GM21825 (cell line): ENCODE results near the gene UTP20.
A peak's percentile ranks its signal among the peaks of the same experiment; 100 is the strongest.
"Not testable (repeated sequence)": the region's sequence is repeated elsewhere in the genome, so short reads cannot be mapped to it uniquely, and the experiment has no call there.

Experiments used
- ATAC-seq: cut with Tn5 transposase; IDR thresholded peaks from one replicate; pipeline ENCODE4 v1.9.1; 2021; ENCODE audit warnings: mild to moderate bottlenecking, moderate library complexity; ENCODE audit not compliant: unreplicated experiment

UTP20 gene

DNA sequence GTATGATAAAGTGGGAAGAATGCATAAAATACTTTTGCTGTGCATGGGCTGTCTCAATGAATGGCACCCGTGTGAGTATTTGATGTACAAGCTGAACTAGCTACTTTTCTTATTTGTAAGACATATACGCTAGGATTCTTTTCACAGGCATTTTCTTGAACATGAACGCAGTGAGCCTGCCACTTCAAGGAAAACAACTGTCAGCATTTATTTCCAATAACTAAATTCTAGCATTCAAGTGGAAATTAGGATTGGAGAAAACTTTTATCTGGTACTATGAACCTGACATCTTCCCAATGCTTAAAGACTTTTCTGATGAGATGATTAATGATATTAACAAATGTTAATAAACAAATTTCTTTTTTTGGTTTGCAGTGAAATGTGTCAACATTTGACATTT lies 45.7 kb downstream of the UTP20 start:
- no peak for ATAC-seq

DNA sequence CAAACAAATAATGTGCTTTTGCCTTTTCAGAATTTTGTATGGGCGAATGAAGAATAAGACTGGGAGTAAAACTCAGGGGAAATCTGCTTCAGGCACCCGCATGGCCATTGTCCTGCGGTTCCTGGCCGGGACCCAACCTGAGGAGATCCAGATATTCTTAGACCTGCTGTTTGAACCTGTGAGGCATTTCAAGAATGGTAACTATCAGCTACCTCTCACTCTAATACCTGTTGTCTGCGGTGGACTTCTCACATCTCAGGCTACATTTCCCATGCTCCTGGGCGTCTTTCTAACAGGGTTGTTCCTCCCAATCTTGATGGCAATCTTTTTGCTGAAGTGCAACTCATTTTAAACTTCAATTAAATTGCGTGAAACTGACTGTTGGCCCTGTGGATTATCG lies 47.1 kb downstream of the UTP20 start:
- no peak for ATAC-seq

DNA sequence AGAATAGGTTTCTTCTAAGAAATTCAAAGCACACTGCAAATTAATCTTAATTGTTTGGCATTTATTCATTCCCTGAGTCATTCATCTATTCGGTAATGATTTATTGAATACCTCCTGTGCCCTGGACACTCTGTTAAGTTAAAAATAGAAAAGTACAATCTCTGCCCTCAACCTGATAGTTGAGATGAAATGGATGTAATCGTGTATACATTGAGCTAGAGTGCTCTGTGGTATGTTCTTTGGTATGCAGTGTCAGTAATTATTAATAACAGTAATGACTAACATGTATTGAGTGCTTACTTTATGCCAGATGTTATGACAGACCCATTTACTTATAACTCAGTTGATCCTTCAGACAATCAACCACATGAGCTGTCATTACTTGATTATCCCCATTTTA lies 47.6 kb downstream of the UTP20 start:
- ATAC-seq = no peak

DNA sequence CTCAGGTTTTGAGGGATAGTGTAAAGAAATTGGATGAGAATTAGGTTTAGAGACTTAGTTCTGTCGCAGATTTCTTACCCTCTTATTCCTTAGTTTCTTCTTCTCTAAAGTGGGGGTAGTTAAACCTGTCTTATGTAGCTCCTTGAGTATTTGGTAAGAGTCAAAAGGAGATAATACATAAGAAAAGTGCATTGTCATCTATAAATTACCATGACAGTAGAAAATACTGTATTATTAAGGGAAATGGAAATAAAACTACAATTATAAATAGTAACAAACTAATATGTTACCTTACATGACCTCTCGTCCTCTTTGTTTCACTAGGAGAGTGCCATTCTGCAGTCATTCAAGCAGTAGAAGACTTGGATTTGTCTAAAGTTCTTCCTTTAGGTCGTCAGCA lies 49.0 kb downstream of the UTP20 start:
- ATAC-seq = no peak

DNA sequence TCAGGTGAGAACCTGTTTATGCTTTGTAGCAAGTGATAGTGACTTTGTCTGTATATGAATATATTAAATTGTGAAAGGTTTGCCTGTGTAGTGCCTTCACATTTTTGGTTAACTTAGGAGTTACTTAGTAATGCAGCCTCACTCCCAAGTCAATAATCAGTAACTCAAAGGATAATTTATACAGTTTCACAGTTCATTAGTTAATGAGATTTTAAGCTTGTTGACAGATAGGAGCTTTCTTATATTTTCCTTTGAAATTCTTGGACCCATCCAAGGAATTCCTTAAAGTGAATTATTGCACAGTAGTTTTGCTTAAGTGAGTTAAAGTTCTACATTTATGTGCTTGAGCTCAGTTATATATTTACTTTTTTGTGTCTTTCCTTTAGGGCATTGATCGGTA lies 50.7 kb downstream of the UTP20 start:
- ATAC-seq = no peak

DNA sequence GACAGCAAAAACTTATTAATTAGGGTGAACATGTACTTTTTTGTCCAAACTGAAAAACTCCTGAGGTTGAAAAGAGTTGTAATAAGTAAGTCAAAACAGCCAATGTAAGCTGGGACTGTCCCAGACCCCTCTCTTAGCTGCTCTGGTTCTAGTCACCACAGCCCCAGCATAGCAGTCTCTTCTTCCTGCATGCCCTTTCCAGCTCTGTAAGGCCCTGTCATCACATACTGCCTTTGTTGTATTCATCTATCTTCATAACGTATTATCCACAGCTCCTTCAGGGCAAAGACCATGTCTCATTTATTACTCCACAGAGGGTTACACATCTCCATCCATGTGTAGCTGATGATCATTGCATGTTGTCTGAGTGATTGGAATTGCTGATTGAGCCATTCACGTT lies 56.5 kb downstream of the UTP20 start:
- ATAC-seq = no peak

DNA sequence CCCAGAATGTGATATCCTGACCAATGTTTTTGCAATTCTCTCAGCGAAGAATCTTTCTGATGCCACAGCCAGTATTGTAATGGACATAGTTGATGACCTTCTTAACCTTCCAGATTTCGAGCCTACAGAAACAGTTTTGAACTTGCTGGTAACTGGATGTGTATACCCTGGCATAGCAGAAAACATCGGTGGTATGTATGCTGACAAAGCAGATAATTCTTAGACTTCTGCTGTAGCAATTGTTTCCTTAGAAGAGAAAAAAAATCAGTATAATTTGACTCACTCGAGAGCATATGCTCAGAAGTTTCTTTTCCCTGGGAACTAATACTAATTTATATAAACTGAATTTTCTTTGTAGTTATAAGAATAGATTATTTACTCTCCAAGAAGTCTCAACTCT lies 58.2 kb downstream of the UTP20 start:
- ATAC-seq = no peak

DNA sequence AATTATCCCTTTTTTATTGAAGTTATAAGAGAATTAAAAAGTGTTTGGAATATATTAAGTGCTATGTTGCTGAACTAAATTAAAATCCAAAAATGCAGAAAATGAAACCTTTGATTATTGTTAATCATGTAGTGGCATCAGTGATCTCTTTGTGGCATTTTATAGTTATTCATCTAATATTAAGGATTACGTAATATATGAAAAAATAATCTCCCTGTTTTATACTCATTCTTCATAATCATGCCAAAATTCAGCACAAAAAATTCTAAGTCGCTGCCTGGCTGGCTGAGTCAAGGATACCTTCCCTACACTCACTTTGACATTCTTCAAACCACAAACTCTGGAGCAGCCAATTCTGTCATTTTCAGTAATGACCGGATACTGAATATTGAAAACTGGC lies 64.0 kb downstream of the UTP20 start:
- ATAC-seq = no peak

DNA sequence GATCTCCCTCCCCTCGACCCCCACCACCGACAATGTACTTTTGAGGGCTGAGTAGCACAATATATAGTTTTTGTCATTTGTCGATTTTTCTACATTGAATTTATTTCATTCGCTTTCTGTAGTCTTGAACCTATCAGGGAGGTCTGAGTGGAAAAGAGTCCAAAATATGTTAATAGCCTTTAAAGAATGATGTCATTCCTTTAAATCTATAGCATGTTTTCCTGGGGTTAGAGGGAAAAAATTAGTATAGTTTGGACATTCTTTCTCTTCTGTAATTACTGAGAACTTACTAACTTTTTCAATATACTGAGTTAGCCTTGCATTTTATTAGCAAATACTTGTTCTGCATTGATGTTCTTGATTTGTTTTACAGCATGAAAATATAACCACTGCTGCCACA lies 71.8 kb downstream of the UTP20 start:
- ATAC-seq = no peak

DNA sequence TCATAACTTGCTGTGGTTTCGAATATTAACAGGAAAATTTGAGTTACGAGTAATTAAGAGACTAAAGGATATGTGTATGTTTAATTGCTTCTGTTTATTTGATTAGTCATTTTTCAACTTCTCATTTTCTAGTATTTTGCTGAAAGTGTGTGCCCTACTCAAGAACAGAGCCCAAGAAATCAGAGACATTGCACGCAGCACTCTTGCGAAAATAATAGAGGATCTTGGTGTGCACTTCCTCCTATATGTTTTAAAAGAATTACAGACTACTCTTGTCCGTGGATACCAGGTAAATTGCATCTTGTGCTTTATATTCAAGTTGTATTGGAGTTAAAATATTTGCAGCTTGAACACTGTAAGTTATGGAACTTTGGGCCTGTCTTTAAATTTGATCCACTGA lies 76.9 kb downstream of the UTP20 start:
- no peak for ATAC-seq

DNA sequence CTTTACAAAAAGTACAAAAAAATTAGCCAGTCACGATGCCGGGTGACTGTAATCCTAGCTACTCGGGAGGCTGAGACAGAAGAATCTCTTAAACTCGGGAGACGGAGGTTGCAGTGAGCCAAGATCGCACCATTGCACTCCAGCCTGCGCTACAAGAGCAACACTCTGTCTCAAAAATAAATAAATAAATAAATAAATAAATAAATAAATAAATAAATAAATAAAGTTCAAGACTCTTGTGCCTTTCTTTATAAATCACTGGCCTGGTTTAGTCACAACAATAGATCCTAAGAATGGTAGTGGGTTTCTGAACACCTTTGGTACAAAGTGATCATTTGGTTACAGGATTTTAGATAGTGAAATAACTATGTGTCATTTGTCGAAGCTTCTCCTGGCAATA lies 81.5 kb downstream of the UTP20 start:
- no peak for ATAC-seq

DNA sequence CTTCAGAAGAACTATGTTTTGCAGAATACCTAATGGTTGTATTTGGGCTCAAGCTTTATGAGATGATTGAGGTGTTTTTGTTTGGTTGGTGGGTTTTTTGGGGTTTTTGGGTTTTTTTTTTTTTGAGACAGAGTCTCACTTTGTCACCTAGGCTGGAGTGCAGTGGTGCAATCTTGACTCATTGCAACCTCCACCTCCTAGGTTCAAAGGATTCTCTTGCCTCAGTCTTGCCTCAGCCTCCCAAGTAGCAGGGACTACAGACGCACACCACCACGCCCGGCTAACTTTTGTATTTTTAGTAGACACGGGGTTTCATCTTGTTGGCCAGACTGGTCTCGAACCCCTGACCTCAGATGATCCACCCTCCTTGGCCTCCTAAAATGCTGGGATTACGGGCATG lies 88.1 kb downstream of the UTP20 start:
- ATAC-seq = no peak

DNA sequence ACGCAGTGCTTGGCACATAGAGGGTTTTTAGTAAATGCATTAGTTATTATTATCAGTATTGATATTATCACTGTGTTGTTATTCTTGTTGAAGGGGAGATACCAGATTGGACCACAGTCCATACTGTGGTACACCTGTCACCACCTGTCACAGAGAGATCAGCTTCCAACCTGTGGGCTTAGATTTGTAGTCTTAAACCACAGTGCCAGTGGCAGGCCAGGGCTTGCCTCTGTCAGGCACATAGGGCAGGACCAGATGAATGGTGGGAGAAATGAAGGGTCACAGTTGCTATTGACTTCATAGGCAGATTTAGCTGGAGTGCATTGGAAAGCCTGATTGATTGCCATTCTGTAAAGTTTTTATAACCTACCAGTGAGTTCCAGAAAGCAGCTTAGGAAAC lies 92.5 kb downstream of the UTP20 start:
- no peak for ATAC-seq

DNA sequence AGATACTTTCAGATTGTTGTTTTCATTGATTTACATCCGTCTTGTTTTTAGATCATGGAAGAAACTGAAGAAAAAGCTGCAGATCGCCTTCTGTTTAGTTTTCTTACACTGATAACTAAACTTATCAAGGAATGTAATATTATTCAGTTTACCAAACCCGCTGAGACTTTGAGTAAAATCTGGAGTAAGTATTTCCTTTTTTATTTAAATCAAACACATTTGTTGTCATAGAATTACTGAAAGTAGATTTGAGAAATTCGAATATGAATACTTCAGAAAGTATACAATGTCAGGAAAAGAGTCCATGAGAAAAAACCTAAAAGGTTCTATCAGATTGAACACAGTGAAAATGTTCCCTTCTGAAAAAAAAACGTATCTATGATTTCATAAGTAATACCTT lies 95.7 kb downstream of the UTP20 start:
- no peak for ATAC-seq

DNA sequence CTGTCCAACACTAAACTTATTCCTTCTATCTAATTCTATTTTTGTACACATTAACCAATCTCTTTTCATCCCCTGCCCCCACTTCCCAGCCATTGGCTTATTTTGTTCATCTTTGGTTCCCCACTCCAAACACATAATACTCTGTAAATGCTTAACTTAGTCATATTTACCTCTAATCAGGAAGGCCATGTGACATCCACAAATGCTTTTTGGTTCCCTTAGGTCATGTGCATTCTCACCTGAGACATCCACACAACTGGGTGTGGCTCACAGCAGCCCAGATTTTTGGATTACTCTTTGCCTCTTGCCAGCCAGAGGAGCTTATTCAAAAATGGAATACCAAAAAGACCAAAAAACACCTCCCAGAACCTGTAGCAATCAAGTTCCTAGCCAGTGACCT lies 99.2 kb downstream of the UTP20 start:
- no peak for ATAC-seq

DNA sequence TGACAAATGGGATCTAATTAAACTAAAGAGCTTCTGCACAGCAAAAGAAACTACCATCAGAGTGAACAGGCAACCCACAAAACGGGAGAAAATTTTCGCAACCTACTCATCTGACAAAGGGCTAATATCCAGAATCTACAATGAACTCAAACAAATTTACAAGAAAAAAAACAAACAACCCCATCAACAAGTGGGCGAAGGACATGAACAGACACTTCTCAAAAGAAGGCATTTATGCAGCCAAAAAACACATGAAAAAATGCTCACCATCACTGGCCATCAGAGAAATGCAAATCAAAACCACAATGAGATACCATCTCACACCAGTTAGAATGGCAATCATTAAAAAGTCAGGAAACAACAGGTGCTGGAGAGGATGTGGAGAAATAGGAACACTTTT lies 111.3 kb downstream of the UTP20 start:
- not testable (repeated sequence) for ATAC-seq

DNA sequence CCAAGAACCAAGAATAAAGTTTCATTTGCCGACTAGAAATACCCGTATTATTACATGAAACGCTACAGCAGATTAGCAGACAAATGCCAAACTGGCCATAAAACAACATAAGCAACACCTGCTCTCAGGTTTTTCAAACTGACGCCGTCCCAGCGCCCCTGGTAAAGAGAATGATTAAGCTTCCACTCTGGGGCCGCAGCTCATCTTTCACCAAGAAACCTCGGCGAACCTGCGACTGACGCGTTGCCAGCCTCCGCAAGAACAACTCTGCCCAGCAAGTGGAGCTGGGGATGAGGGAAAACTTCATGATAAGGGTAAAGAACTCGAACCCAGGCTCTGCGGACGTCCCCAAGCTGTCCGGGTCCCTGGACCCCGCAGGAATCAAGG lies 127.1 kb downstream of the UTP20 start:
- ATAC-seq = peak; percentile 21

DNA sequence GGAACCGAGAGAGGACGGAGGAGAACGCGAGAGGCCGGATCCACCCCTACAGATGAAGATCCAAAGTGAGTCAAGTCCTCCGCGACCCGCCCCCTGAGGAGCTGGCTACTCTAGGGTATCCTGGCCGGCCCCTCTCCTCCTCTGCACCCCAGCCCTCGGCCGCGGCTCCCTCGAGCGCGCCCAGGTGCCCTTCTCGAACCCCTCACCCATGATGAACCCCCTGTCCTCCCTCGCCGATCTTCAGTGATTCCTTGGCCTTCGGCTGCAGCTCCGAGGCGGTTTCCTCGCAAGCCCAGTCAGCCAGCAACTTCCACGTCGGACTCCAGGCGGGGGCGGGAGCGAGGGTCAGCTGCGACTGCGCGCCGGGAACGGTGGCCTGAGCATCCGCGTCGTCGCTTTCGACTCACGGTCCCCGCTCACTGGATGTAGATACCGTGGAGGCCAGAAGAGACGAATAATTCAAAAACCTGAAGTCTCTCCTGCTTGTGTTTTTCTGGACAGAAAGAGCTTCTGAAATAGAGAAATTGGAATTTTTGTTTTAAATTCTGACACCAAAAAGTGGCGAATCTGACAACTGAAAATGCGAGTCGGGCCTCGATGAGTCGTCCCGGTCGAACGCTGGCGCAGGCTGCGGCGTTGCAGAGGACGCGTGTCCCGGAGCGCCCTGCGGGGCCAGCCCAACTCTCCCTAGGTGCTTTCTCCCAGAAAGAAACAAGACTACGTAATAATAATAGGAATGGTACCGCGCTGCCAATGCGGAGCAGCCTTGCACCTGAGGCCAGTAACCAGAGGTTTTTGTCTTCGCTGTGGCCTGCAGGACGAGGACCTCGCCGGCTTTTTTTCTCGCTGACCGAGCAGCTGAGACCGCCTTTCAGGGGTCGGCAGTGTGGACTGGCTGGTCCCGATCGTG lies 127.8 kb downstream of the UTP20 start, which contains the start of gene ARL1:
Gene ARL1 (minus strand): TSS at position 337 of the 910 bp plus-strand sequence. CDS start 127 bp downstream, at position 210.
- ATAC-seq = peak; percentile 82

DNA sequence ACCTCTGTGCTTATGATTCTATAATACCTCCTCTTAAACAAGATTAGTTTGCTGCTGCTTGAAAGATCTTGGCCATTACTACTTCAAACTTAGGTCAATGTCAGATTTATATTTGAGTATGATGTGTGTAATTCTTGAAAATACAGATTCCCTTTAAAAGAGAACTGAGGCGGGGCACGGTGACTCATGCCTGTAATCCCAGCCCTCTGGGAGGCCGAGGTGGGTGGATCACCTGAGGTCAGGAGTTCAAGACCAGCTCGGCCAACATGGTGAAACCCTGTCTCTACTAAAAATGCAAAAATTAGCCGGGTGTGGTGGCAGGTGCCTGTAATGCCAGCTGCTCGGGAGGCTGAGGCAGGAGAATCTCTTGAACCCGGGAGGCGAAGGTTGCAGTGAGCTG lies 130.3 kb downstream of the UTP20 start:
- ATAC-seq = not testable (repeated sequence)

DNA sequence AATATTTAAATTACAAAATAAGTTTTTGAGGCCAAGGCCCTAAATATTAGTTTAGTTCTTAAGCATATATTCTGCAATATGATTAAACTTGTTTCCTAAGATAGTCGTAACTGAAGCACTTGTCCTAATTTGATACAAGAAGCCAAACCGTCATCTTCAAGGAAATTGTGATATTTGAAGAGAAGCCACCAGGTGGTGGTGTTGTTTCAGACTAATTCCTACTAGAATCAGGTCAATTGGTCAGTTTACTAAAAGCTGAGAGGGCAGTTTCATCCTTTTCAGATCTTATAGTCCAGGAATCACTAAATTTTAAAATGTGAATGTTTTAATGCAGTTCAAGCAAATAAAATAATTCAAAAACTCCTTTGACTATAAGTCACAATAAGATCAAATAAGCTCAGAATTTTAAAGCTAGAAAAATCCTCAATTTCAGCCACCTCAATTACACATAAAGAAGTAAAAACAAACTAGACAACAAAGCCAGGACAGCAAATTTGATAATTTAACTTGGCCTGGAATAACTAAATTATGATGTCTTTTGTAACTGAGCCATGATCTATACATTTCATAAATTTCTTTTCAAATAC lies 134.7 kb downstream of the UTP20 start:
- no peak for ATAC-seq

DNA sequence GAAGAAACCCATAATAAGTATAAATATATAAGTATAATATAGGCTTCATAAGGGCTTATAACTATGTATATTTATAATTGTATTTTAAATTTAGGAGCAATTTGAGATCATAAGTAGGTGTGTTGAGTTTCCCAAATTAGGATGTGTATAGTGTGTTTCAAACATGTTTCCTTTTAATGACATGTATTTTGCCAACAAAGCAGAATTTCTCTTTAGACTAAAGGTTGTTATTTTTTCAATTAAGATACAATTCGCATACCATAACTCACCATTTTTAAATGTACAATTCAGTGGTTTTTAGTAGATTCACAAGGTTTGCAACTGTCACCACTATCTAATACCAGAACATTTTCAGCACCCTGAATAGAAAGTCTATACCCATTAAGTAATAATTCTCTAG lies 135.3 kb downstream of the UTP20 start:
- no peak for ATAC-seq

DNA sequence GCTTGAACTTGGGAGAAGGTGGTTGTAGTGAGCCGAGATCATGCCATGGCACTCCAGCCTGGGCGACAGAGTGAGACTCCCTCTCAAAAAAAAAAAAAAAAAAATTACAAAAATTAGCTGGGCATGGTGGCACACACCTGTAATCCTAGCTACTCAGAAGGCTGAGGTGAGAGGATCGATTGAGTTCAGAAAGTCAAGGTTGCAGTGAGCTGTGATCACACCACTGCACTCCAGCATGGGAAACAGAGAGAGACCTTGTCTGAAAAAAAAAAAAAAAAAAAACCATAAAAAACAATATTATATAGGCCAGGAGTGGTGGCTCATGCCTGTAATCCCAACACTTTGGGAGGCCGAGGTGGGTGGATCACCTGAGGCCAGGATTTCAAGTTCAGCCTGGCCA lies 142.2 kb downstream of the UTP20 start:
- not testable (repeated sequence) for ATAC-seq

DNA sequence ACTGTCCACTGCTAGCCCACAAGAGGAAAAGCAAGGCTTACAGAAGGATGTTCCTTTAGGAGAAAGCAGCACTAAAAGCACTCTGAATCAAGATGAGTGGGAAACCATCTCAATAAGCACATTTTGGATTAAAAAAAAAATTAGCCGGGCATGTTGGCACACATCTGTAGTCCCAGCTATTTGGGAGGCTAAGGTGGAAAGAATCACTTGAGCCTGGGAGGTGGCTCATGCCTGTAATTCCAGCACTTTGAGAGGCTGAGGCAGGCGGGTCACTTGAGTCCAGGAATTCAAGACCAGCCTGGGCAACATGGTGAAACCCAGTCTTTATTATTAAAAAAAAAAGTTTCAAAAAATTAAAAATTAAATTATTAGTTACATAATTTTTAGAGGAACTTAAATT lies 144.7 kb downstream of the UTP20 start:
- ATAC-seq = no peak
